ENCODE measurements around the gene HUWE1.

GRCh38 chrX:53713987-53714579 is 27.6 kb upstream of the HUWE1 start:
- TF ChIP-seq POLR2AphosphoS5 (IDR thresholded peaks at IDR 0.05; ENCODE audit: low read depth, low read length) (no peak), TAF1 (IDR thresholded peaks at IDR 0.05; ENCODE audit: borderline replicate concordance, low read depth, low read length) (no peak)

Data from GM12892 (cell line).